Measurements from ENCODE around the gene NRXN3. TPM values are rescaled to one million over a fixed set of nuclear protein-coding genes. Genes with fewer than 3 reads are reported as not detected.

Gene NRXN3
- total RNA-seq, 1 experiment from 2014 or later = not detected

- POLR2A ChIA-PET = no interaction called here
These were observed 174.1 kb downstream of the NRXN3 start for GRCh38 chr14:78344290-78344689.

More at GRCh38 chr14:78344290-78344689, 174.1 kb downstream of the NRXN3 start:
- ATAC-seq = no peak
- H3K27ac ChIP-seq (ENCODE audit: low read depth, low read length) = no peak overlapping the region
- ChIA-PET CTCF (no interaction called here), RAD21 (ENCODE audit: low non-redundant PET in 1 of 2, low total read pairs in 2 of 2, uncharacterized antibody in 2 of 2, unreplicated experiment in 2 of 2) (no interaction called here)
- H3K4me1 ChIP-seq (ENCODE audit: control insufficient read depth in 1 of 2, insufficient read depth in 2 of 2, low read length in 2 of 2) = no peaks in the 10 kb centered on the region
- H3K4me3 ChIP-seq (replicated peaks in 1 of 2; ENCODE audit: low read depth in 1 of 2, low read length in 2 of 2) = no peak overlapping the region
- TF ChIP-seq EZH2phosphoT487 (IDR thresholded peaks at IDR 0.05; ENCODE audit: borderline replicate concordance) (no peak), YY1 (IDR thresholded peaks at IDR 0.05; ENCODE audit: extremely low read depth, insufficient replicate concordance, low read depth, low read length) (no peak), ATF3 (IDR thresholded peaks at IDR 0.05) (no peak), JUND (IDR thresholded peaks at IDR 0.05) (no peak), EZH2 (IDR thresholded peaks at IDR 0.05) (no peak), RAD21 (IDR thresholded peaks at IDR 0.05; ENCODE audit: low read depth) (no peak), REST (IDR thresholded peaks at IDR 0.05; ENCODE audit: low read depth) (no peak), TCF7L2 (IDR thresholded peaks at IDR 0.05; ENCODE audit: borderline replicate concordance, extremely low read depth, insufficient read depth, insufficient read length) (no peak), CEBPB (IDR thresholded peaks at IDR 0.05; ENCODE audit: low read depth) (no peak), SIN3A (IDR thresholded peaks at IDR 0.05; ENCODE audit: low read depth) (no peak), FOSL1 (IDR thresholded peaks at IDR 0.05; ENCODE audit: low read depth) (no peak), SRF (IDR thresholded peaks at IDR 0.05; ENCODE audit: low read depth) (no peak), POLR2A (IDR thresholded peaks at IDR 0.05; ENCODE audit: borderline replicate concordance, extremely low read depth, insufficient read depth, insufficient read length) (no peak), ZFX (IDR thresholded peaks at IDR 0.05) (no peak), CBX3 (IDR thresholded peaks at IDR 0.05; ENCODE audit: low read depth) (no peak)
- H4K20me1 ChIP-seq (ENCODE audit: insufficient read depth) = no peaks in the 10 kb centered on the region
- H3K4me2 ChIP-seq (ENCODE audit: low read length) = no peak overlapping the region
- no peaks in the 10 kb centered on the region for H3K36me3 ChIP-seq (ENCODE audit: control insufficient read depth in 1 of 2, insufficient read depth in 2 of 2, low read length in 2 of 2)
- peaks cover 30% of the 10 kb centered on the region for H3K27me3 ChIP-seq (ENCODE audit: insufficient read depth, low read length)
- intact Hi-C loops (cut with micrococcal nuclease) = no loop called here
- H3K9me2 ChIP-seq (ENCODE audit: insufficient read depth) = no peaks in the 10 kb centered on the region
- no peaks in the 10 kb centered on the region for H3K79me2 ChIP-seq (ENCODE audit: insufficient read depth, low read length)
- BruUV-seq (replicated peaks) = no TSS peak
- no peak for DNase-seq (ENCODE audit: low read depth, low spot score)
- no peak overlapping the region for H3K9ac ChIP-seq (ENCODE audit: low read length)
- no peaks in the 10 kb centered on the region for H3K9me3 ChIP-seq (ENCODE audit: control insufficient read depth in 1 of 2, insufficient read depth in 1 of 2, low read depth in 1 of 2, low read length in 2 of 2)
- no peak overlapping the region for H2AFZ ChIP-seq (ENCODE audit: low read depth, low read length, poor library complexity, severe bottlenecking)

All from HCT116 (cell line).